Keratinocyte (primary cell): ENCODE results near the gene SNAP29. TPM values are rescaled to one million over a fixed set of nuclear protein-coding genes. Genes with fewer than 3 reads are reported as not detected.

Experiments used
- DNase-seq: peaks from one replicate; pipeline ENCODE4 v3.0.0-alpha.2; 2011; ENCODE audit warnings: low read depth, missing footprints, low spot score
- FAIRE-seq: peaks from 2 replicates; lab custom pipeline; 2011; peaks lifted over from hg19 to GRCh38; lab: Jason Lieb, UNC
- H2AFZ ChIP-seq: 2 replicates; pipeline ENCODE4 v1.6.0; 2012; ENCODE audit warnings: low read length, control low read depth, inconsistent platforms; ENCODE audit not compliant: control insufficient read depth
- H3K27ac ChIP-seq: 2 replicates; pipeline ENCODE4 v1.5.1; 2011; ENCODE audit warnings: low read length; ENCODE audit not compliant: control insufficient read depth, insufficient read depth
- H3K27me3 ChIP-seq: 3 replicates; pipeline ENCODE4 v1.6.0; 2011; ENCODE audit warnings: low read length; ENCODE audit not compliant: control insufficient read depth, insufficient read depth; ENCODE audit errors: extremely low read depth
- H3K36me3 ChIP-seq, 2 experiments: 2 replicates in 1 of 2; 3 replicates in 1 of 2; pipeline ENCODE4 v1.5.1; 2011; ENCODE audit warnings: low read length in 2 of 2, mild to moderate bottlenecking in 1 of 2; ENCODE audit not compliant: control insufficient read depth in 2 of 2, insufficient read depth in 2 of 2; ENCODE audit errors: extremely low read depth in 1 of 2
- H3K4me1 ChIP-seq: 3 replicates; pipeline ENCODE4 v1.5.1; 2011; ENCODE audit warnings: low read length; ENCODE audit not compliant: control insufficient read depth, insufficient read depth; ENCODE audit errors: extremely low read depth
- H3K4me2 ChIP-seq: 3 replicates; pipeline ENCODE4 v1.6.0; 2011; ENCODE audit warnings: low read depth, low read length; ENCODE audit not compliant: control insufficient read depth, insufficient read depth; ENCODE audit errors: extremely low read depth
- H3K4me3 ChIP-seq, 3 experiments: fragments of 200-600 bp in 1 of 3; sonication (generic) in 1 of 3; 2 replicates in 2 of 3; 3 replicates in 1 of 3; pipeline ENCODE4 v1.5.1; 2011 to 2016; ENCODE audit warnings: low read length in 3 of 3, mild to moderate bottlenecking in 3 of 3, control low read depth in 2 of 3, inconsistent platforms in 1 of 3, low read depth in 1 of 3, mixed read lengths in 1 of 3, mixed run types in 1 of 3, moderate library complexity in 1 of 3; ENCODE audit not compliant: control insufficient read depth in 2 of 3, insufficient read depth in 2 of 3; ENCODE audit errors: extremely low read depth in 1 of 3
- H3K79me2 ChIP-seq: 2 replicates; pipeline ENCODE4 v1.6.0; 2012; ENCODE audit warnings: low read length; ENCODE audit not compliant: control insufficient read depth, insufficient read depth
- H3K9ac ChIP-seq: 3 replicates; pipeline ENCODE4 v1.6.0; 2011; ENCODE audit warnings: low read length; ENCODE audit not compliant: control insufficient read depth, insufficient read depth; ENCODE audit errors: extremely low read depth
- H3K9me1 ChIP-seq: 3 replicates; pipeline ENCODE4 v1.6.0; 2011; ENCODE audit warnings: low read length; ENCODE audit not compliant: control insufficient read depth, insufficient read depth; ENCODE audit errors: extremely low read depth
- H3K9me3 ChIP-seq: 2 replicates; pipeline ENCODE4 v1.5.1; 2012; ENCODE audit warnings: low read depth, low read length; ENCODE audit not compliant: control insufficient read depth
- H4K20me1 ChIP-seq: 3 replicates; pipeline ENCODE4 v1.6.0; 2011; ENCODE audit warnings: low read length; ENCODE audit not compliant: control insufficient read depth, insufficient read depth; ENCODE audit errors: extremely low read depth
- CTCF ChIP-seq, 3 experiments: IDR thresholded peaks in 1 of 3; conservative IDR thresholded peaks in 1 of 3; optimal IDR thresholded peaks in 1 of 3; 2 replicates in 2 of 3; 3 replicates in 1 of 3; pipeline versions ENCODE3 to v1.5.1; 2011; ENCODE audit warnings: low read length in 3 of 3, mild to moderate bottlenecking in 3 of 3, moderate library complexity in 2 of 3, control low read depth in 1 of 3, inconsistent platforms in 1 of 3; ENCODE audit not compliant: insufficient read depth in 2 of 3; ENCODE audit errors: extremely low read depth in 1 of 3
- EZH2 ChIP-seq: IDR thresholded peaks from one replicate; pipeline ENCODE4 v1.6.1; 2012; ENCODE audit warnings: inconsistent platforms, mild to moderate bottlenecking, low read length, moderate library complexity
- dilution Hi-C: fragments of 300-500 bp; cut with MboI; formaldehyde crosslinking; loops from one replicate; pipeline ENCODE4 v1.7.0; 2020; ENCODE audit warnings: low sequenced_read_pairs; ENCODE audit not compliant: extremely low pct_ligation_motif_present
- polyA plus RNA-seq, 5 experiments: library from polyadenylated mRNA; depleted of rRNA in 3 of 5; stranded (reverse) in 3 of 5; stranded (forward) in 1 of 5; unstranded in 1 of 5; fragments of >200 nt; gene quantifications; 1 replicate in 1 of 5; 2 replicates in 3 of 5; 3 replicates in 1 of 5; pipeline versions ENCODE4 v1.2.1 to v1.2.3, GENCODE V29; 2011 to 2012; ENCODE audit warnings: missing spikeins in 2 of 5, low read depth in 1 of 5, low replicate concordance in 1 of 5

The SNAP29 gene
- polyA plus RNA-seq, 1 donor (not counting 4 experiments of a cell fraction or from before 2014, with no cell fraction given) = 36.5 TPM

- FAIRE-seq = no peak
- no peak for DNase-seq
These were observed 81.4 kb downstream of the SNAP29 start for GRCh38 chr22:20940186-20940651.

More at GRCh38 chr22:20940186-20940651, 81.4 kb downstream of the SNAP29 start:
- Histone ChIP-seq H2AFZ (no peak overlapping the region), H3K9me1 (peaks cover 4% of the 10 kb centered on the region), H3K36me3 (peaks cover 3 to 24% of the 10 kb centered on the region in 2 experiments), H3K27me3 (no peaks in the 10 kb centered on the region), H3K4me2 (no peak overlapping the region), H3K4me3 (no peak overlapping the region), H4K20me1 (peaks cover 43% of the 10 kb centered on the region), H3K9me3 (no peaks in the 10 kb centered on the region), H3K27ac (no peak overlapping the region), H3K9ac (no peak overlapping the region), H3K79me2 (peaks cover 93% of the 10 kb centered on the region), H3K4me1 (peaks cover 27% of the 10 kb centered on the region)
- dilution Hi-C loops = no loop called here
- TF ChIP-seq CTCF (optimal IDR thresholded peaks at IDR 0.05 in 1 of 3, IDR thresholded peaks at IDR 0.05 in 1 of 3, conservative IDR thresholded peaks at IDR 0.05 in 1 of 3; ENCODE audit: extremely low read depth in 1 of 3, insufficient read depth in 2 of 3, low read length in 3 of 3) = no peak
- TF ChIP-seq EZH2 = no peak

Other genes with a start within 250 kb of the SNAP29 start
- gene SERPIND1, start 84.9 kb upstream of the SNAP29 start, polyA plus RNA-seq = not detected in 3 replicates
- 12.2 to 15.9 TPM (median 13.6 TPM) in 3 replicates for gene PI4KA, start 196 bp upstream of the SNAP29 start, polyA plus RNA-seq
- gene CRKL, start 58.4 kb downstream of the SNAP29 start, polyA plus RNA-seq = 25.0 to 33.4 TPM (median 32.1 TPM) in 3 replicates
- 0.56 to 1.1 TPM (median 0.59 TPM) in 3 replicates for gene AIFM3, start 108.2 kb downstream of the SNAP29 start, polyA plus RNA-seq
- 36.3 to 41.6 TPM (median 37.0 TPM) in 3 replicates for gene LZTR1, start 123.3 kb downstream of the SNAP29 start, polyA plus RNA-seq
- gene THAP7, start 143.1 kb downstream of the SNAP29 start, polyA plus RNA-seq = 10.4 to 14.8 TPM (median 14.2 TPM) in 3 replicates
- gene P2RX6, start 156.2 kb downstream of the SNAP29 start, polyA plus RNA-seq = 0.65 to 1.0 TPM (median 0.87 TPM) in 3 replicates
- 0.05 to 0.18 TPM (median 0.10 TPM) in 3 replicates for gene SLC7A4, start 173.6 kb downstream of the SNAP29 start, polyA plus RNA-seq
- 0.03 TPM in 1 of 3 replicates, not detected in the others for gene LRRC74B, start 186.9 kb downstream of the SNAP29 start, polyA plus RNA-seq